ENCODE results near the gene TYMP. TPM values are rescaled to one million over a fixed set of nuclear protein-coding genes. Genes with fewer than 3 reads are reported as not detected.
A peak's percentile ranks its signal among the peaks of the same experiment; 100 is the strongest.

TYMP gene
- polyA plus RNA-seq, 6 donors from 2014 or later = 10.5 to 41.3 (median 18.0) TPM

DNA sequence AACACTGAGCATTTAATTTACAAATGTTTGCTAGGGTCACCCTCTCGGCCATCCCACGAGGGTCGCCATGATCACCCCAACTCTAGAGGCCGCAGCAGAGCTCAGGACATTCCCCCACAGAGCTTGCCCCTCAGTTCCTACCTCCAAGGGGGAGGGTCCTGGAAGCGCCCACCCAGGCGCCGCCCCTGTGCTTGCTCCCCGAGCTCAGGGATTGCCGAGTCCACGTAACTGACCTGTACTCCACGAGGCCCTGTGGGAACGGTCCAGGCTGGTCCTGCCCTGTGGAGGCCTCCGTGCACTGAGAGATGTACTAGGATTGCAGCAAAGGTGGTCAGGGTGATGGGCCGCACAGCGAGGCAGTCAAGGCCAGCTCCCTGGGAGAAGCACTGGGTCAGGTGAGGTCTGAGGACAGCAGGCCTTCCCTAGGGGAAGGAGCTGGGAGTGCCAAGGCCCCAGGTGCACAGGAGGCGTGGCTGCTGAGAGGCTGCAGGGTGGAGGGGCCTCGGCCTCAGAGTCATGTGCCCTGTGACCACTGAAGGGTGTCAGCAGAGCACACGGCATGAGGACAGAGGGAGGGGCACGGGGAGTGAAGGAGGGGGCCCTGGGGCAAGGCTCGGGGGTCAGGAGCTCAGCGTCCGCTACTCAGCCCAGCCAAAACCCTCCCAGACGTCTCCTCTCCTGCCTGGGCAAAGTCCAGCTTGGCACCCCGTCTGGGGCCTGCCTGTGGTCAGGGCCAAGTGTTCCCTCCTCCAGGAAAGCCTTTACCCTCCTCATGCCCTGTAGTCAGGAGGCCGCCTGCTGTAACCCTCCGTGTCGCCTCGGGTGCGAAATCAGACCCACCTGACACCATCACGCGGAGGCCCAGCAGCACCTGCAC, 45.6 kb downstream of the TYMP start:
- Mint-ChIP-seq H3K9me3 (no peaks in the 10 kb centered on the region), H3K36me3 (no peaks in the 10 kb centered on the region), H3K27ac (peak overlapping the region in 1 of 6 donors; percentile 33), H3K4me1 (peaks cover 7 to 16% (median 15%) of the 10 kb centered on the region in 3 donors), H3K27me3 (peaks cover 0 to 32% (median 6%) of the 10 kb centered on the region in 3 donors), H3K4me3 (peak overlapping the region in 3 of 8 donors; percentile 18 to 50 (median 40))
- DNase-seq (no peak), ATAC-seq (ENCODE audit: low read depth in 2 of 2) (peak in 1 of 2 donors; percentile 15)

GRCh38 chr22:50483556-50483955, 46.3 kb downstream of the TYMP start:
- Mint-ChIP-seq H3K27ac (peak overlapping the region in 1 of 6 donors; percentile 33), H3K4me1 (peaks cover 7 to 16% (median 15%) of the 10 kb centered on the region in 3 donors), H3K9me3 (no peaks in the 10 kb centered on the region), H3K27me3 (peaks cover 0 to 32% (median 6%) of the 10 kb centered on the region in 3 donors), H3K36me3 (no peaks in the 10 kb centered on the region), H3K4me3 (peak overlapping the region in 2 of 8 donors; percentile 18 to 65)
- no peak for ATAC-seq (ENCODE audit: low read depth in 2 of 2)
- no peak for DNase-seq

GRCh38 chr22:50483106-50483505, 46.7 kb downstream of the TYMP start:
- peaks cover 0 to 32% (median 6%) of the 10 kb centered on the region in 3 donors for H3K27me3 Mint-ChIP-seq
- no peaks in the 10 kb centered on the region for H3K9me3 Mint-ChIP-seq
- H3K4me3 Mint-ChIP-seq = peak overlapping the region in 3 of 8 donors; percentile 34 to 65 (median 48)
- no peak for DNase-seq
- H3K36me3 Mint-ChIP-seq = no peaks in the 10 kb centered on the region
- no peak overlapping the region for H3K27ac Mint-ChIP-seq
- ATAC-seq (ENCODE audit: low read depth in 2 of 2) = no peak
- H3K4me1 Mint-ChIP-seq = peaks cover 7 to 16% (median 15%) of the 10 kb centered on the region in 3 donors

DNA sequence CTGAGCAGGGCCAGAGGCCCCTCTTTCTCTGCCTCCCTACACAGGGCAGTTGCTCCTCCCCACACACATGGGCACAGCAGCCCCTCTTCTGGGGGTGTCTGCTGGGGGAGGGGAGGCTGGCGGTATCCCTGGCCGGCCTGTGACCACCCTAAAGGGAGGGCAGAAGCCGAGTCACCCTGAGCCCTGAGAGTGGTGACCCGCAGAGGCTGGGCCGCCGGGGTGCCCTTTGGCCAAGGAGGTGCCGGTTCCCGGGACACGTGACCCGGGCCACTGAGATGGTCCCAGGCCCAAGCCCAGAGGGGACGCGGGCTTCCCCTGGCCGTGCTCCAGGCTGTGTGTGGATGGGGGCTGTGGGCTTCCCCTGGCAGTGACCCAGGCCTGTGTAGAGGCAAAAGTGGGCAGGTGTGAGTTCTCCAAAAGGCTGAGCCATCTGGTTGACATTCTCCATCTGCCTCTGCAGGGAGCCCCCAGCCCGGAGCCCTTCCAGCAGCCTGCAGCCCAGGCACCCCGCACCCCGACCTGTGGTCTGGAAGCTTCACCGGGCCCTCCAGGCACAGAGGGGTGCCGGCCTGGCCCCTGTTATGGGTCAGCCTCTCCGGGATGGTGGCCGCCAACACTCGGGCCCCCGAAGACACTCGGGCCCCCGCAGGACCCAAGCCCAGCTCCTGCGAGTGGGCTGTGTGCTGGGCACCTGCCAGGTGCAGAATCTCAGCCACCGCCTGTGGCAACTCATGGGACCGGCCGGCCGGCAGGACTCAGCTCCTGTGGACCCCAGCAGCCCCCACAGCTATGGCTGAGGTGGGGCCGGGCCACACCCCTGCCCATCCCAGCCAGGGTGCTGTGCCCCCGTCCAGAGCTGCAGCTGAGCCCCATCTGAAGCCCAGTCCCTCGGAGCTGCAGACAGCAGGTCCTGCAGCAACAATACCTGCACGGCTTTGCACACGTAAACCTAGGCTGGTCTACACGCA, 47.4 kb downstream of the TYMP start:
- Mint-ChIP-seq H3K27ac (no peak overlapping the region), H3K4me1 (peaks cover 7 to 16% (median 15%) of the 10 kb centered on the region in 3 donors), H3K36me3 (no peaks in the 10 kb centered on the region), H3K9me3 (no peaks in the 10 kb centered on the region), H3K27me3 (peaks cover 0 to 32% (median 6%) of the 10 kb centered on the region in 3 donors), H3K4me3 (peak overlapping the region; percentile 38 to 88 (median 78))
- DNase-seq (no peak), ATAC-seq (ENCODE audit: low read depth in 2 of 2) (no peak)

DNA sequence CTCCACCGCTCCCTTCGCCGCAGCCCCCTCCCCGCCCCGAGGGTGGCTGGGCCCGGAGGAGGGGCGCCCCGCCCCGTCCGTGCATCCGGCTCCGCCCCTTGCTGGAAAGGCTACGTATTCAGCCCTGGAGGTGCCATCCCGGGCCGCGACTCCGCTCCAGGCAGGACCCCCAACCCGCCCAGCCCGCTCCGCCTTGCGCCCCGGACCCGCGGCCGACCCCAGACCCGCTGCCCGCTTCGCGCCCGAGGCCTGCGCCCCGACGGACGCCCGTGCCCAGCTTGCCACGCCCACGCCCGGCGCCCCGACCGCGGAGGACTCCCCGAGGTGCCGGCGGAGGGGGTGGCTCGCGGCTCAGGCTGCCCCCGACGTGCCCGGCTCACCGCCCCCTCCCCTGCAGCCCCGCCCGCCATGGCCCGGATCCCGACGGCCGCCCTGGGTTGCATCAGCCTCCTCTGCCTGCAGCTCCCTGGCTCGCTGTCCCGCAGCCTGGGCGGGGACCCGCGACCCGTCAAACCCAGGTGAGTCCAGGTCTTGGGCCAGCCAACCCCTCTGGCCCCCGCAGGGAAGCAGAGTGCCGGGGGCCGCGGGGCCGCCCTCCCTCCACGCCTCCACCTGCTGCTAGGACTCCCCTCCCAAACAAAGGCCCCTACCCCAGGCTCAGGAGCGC, 48.2 kb downstream of the TYMP start, which contains the start of gene ADM2:
TSS of gene ADM2 (plus strand) at position 104 of the 667 bp plus-strand sequence. CDS start at position 409, 305 bp downstream.
- Mint-ChIP-seq H3K9me3 (no peaks in the 10 kb centered on the region), H3K4me3 (peak within 1 kb of the TSS; percentile 75 to 88 (median 82)), H3K4me1 (peaks cover 11 to 22% (median 21%) of the 10 kb centered on the region in 3 donors), H3K36me3 (no peaks in the 10 kb centered on the region), H3K27me3 (peaks cover 0 to 32% (median 6%) of the 10 kb centered on the region in 3 donors), H3K27ac (peak within 1 kb of the TSS in 1 of 6 donors; percentile 87)
- ATAC-seq (ENCODE audit: low read depth in 2 of 2) (peak; percentile 82 to 85), DNase-seq (peak; percentile 53)

DNA sequence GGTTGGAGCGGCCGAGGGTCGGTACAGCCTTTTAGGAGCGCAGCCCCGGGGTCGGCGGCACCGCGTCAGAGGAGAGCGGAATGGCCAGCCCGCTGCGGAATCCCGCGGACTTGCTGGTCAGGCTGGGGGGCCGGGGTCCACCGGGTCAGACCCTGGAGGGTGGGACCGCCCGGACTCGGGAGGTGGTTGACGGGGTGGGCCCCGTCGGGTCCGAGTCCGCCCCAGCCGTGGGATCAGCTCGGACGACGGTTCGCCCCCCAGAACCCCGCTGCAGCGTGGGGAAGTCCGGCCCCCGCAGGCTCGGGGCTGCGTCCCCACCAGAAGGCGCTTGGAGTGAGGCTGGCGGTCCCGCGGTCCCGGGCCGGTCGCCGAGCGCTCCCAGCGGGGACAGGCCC, 48.8 kb downstream of the TYMP start:
- Mint-ChIP-seq H3K4me1 (peaks cover 11 to 23% (median 22%) of the 10 kb centered on the region in 3 donors), H3K4me3 (peak overlapping the region; percentile 72 to 87 (median 78)), H3K27ac (no peak overlapping the region), H3K9me3 (no peaks in the 10 kb centered on the region), H3K36me3 (no peaks in the 10 kb centered on the region), H3K27me3 (peaks cover 0 to 31% (median 6%) of the 10 kb centered on the region in 3 donors)
- no peak for DNase-seq
- ATAC-seq (ENCODE audit: low read depth in 2 of 2) = no peak

DNA sequence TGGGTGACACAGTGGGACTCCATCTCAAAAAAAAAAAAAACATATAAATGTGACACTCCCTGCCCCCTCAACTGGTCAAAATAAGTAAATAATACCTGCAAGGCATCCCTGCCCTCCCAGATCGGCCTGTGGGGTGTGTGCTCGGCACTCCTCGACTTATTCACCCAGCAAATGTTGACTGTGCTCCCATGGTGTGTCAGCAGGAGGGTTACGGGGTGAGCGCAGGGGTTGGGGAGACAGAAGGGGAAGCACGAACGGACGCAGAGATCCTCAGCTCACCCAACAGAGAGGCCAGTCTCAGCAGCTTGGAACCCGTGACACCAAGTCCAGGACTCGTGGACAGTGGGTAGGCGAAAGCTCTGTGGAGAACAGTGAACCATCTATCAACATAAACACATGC, 50.1 kb downstream of the TYMP start:
- Mint-ChIP-seq H3K27me3 (peaks cover 0 to 21% (median 6%) of the 10 kb centered on the region in 3 donors), H3K36me3 (no peaks in the 10 kb centered on the region), H3K9me3 (no peaks in the 10 kb centered on the region), H3K4me3 (peak overlapping the region; percentile 24 to 87 (median 78)), H3K4me1 (peaks cover 11 to 23% (median 22%) of the 10 kb centered on the region in 3 donors), H3K27ac (peak overlapping the region in 4 of 6 donors; percentile 28 to 85 (median 57))
- DNase-seq (no peak), ATAC-seq (ENCODE audit: low read depth in 2 of 2) (no peak)

GRCh38 chr22:50477923-50478322, 51.9 kb downstream of the TYMP start:
- DNase-seq (no peak), ATAC-seq (ENCODE audit: low read depth in 2 of 2) (no peak)
- peaks cover 0 to 2% (median 0%) of the 10 kb centered on the region in 7 donors for H3K9me3 Mint-ChIP-seq
- peak overlapping the region in 3 of 8 donors; percentile 15 to 79 (median 76) for H3K4me3 Mint-ChIP-seq
- H3K27ac Mint-ChIP-seq = peak overlapping the region in 1 of 6 donors; percentile 15
- no peaks in the 10 kb centered on the region for H3K36me3 Mint-ChIP-seq
- peaks cover 0 to 11% (median 6%) of the 10 kb centered on the region in 3 donors for H3K27me3 Mint-ChIP-seq
- peaks cover 21 to 34% (median 30%) of the 10 kb centered on the region in 3 donors for H3K4me1 Mint-ChIP-seq

DNA sequence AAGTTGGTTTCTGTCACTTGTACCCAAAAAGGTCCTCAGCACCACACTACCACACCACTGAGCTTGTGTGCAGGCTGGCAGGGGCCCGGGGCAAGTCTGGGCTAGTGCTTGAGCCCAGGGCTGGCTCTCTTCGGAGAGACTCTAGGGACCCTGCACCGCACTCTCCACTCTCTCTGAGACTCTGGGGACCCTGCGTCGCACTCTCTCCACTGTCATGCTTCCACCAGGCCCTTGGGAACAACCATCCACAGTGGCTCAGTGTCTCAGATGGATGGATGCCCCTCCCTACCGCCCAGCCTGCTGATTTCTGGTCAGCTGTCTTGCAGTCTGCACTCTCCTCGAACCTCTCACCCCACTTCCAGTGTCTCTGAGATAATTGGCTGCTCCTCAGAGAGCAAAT, 52.9 kb downstream of the TYMP start:
- ATAC-seq (ENCODE audit: low read depth in 2 of 2) = no peak
- peak overlapping the region in 4 of 6 donors; percentile 36 to 91 (median 62) for H3K27ac Mint-ChIP-seq
- H3K27me3 Mint-ChIP-seq = peaks cover 0 to 9% (median 6%) of the 10 kb centered on the region in 3 donors
- H3K4me1 Mint-ChIP-seq = peaks cover 28 to 45% (median 40%) of the 10 kb centered on the region in 3 donors
- peaks cover 0 to 2% (median 0%) of the 10 kb centered on the region in 7 donors for H3K9me3 Mint-ChIP-seq
- H3K36me3 Mint-ChIP-seq = no peaks in the 10 kb centered on the region
- peak overlapping the region; percentile 53 to 90 (median 75) for H3K4me3 Mint-ChIP-seq
- no peak for DNase-seq

Other genes starting within 250 kb of the TYMP start
- 1 to 10 TPM in 2 of 6 donors, under 1 TPM in 3, not detected in 1; 0.46 to 1.1 (median 0.66) TPM for gene PLXNB2, start 222.4 kb downstream of the TYMP start, polyA plus RNA-seq (ENCODE audit: low read depth in 6 of 6)
- gene DENND6B, start 203.0 kb downstream of the TYMP start, polyA plus RNA-seq (ENCODE audit: low read depth in 6 of 6) = under 1 TPM in 5 of 6 donors, not detected in 1; 0.05 to 0.43 (median 0.28) TPM
- gene PPP6R2, start 186.7 kb downstream of the TYMP start, polyA plus RNA-seq (ENCODE audit: low read depth in 6 of 6) = 10 to 100 TPM; 11.9 to 28.1 (median 16.2) TPM
- 10 to 100 TPM in 4 of 6 donors, 1 to 10 TPM in 2; 6.9 to 26.6 (median 11.4) TPM for gene SBF1, start 55.0 kb downstream of the TYMP start, polyA plus RNA-seq (ENCODE audit: low read depth in 6 of 6)
- under 1 TPM in 3 of 6 donors, not detected in 3; 0.08 to 0.86 (median 0.20) TPM for gene ADM2, start 48.5 kb downstream of the TYMP start, polyA plus RNA-seq (ENCODE audit: low read depth in 6 of 6)
- gene MIOX, start 43.2 kb downstream of the TYMP start, polyA plus RNA-seq (ENCODE audit: low read depth in 6 of 6) = not detected
- 10 to 100 TPM in 3 of 6 donors, 1 to 10 TPM in 3; 6.4 to 20.9 (median 10.1) TPM for gene LMF2, start 22.3 kb downstream of the TYMP start, polyA plus RNA-seq (ENCODE audit: low read depth in 6 of 6)
- 10 to 100 TPM; 33.9 to 43.3 (median 37.6) TPM for gene NCAPH2, start 21.8 kb downstream of the TYMP start, polyA plus RNA-seq (ENCODE audit: low read depth in 6 of 6)
- gene SCO2, start 4.4 kb downstream of the TYMP start, polyA plus RNA-seq (ENCODE audit: low read depth in 6 of 6) = 10 to 100 TPM in 3 of 6 donors, 1 to 10 TPM in 3; 2.0 to 13.9 (median 8.1) TPM
- 1 to 10 TPM; 1.5 to 5.8 (median 4.4) TPM for gene KLHDC7B, start 15.9 kb upstream of the TYMP start, polyA plus RNA-seq (ENCODE audit: low read depth in 6 of 6)
- gene SYCE3, start 32.9 kb upstream of the TYMP start, polyA plus RNA-seq (ENCODE audit: low read depth in 6 of 6) = not detected
- 1 to 10 TPM in 2 of 6 donors, under 1 TPM in 3, not detected in 1; 0.09 to 1.4 (median 1.00) TPM for gene CPT1B, start 48.4 kb upstream of the TYMP start, polyA plus RNA-seq (ENCODE audit: low read depth in 6 of 6)
- gene CHKB, start 52.8 kb upstream of the TYMP start, polyA plus RNA-seq (ENCODE audit: low read depth in 6 of 6) = 10 to 100 TPM; 36.2 to 50.8 (median 42.0) TPM
- under 1 TPM in 1 of 6 donors, not detected in 5; 0.04 TPM for gene MAPK8IP2, start 70.8 kb upstream of the TYMP start, polyA plus RNA-seq (ENCODE audit: low read depth in 6 of 6)
- gene ARSA, start 98.1 kb upstream of the TYMP start, polyA plus RNA-seq (ENCODE audit: low read depth in 6 of 6) = 10 to 100 TPM in 2 of 6 donors, 1 to 10 TPM in 4; 7.5 to 12.5 (median 8.8) TPM
- gene SHANK3, start 142.8 kb upstream of the TYMP start, polyA plus RNA-seq (ENCODE audit: low read depth in 6 of 6) = not detected
- not detected for gene ACR, start 208.2 kb upstream of the TYMP start, polyA plus RNA-seq (ENCODE audit: low read depth in 6 of 6)

All from naive B cell (primary cell).